PFSK-1 (cell line): ENCODE measurements around the gene PHYHD1.

ENCODE experiments used
- POLR2AphosphoS5 ChIP-seq: IDR thresholded peaks from 2 replicates; pipeline ENCODE4 v1.6.1; 2012; ENCODE audit warnings: low read depth, mild to moderate bottlenecking, control low read depth, low read length, moderate library complexity
- TAF1 ChIP-seq: IDR thresholded peaks from 2 replicates; pipeline ENCODE4 v1.6.1; 2012; ENCODE audit warnings: low read length, control low read depth, borderline replicate concordance; ENCODE audit not compliant: insufficient read depth
- TF ChIP-seq, protein P1 (sequence below), 2 experiments: IDR thresholded peaks; 2 replicates each; pipeline versions ENCODE4 v1.6.1 to v1.8.0; 2011 to 2012; ENCODE audit warnings: low read depth in 2 of 2, low read length in 2 of 2, control low read depth in 1 of 2, inconsistent platforms in 1 of 2, mild to moderate bottlenecking in 1 of 2, moderate library complexity in 1 of 2; ENCODE audit not compliant: insufficient read depth in 1 of 2

DNA sequence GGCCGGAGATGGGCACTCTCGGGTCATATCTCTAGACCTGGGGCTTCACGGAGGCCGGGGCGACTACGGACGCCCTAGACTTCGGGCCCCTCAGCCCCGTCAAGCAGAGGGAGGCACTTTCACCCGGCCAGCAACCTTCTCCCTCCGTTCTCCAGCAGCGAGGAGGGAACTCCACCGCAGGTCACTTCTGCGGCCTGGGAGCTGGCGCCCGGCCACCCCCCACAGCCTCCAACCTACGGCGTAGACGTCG lies 26.4 kb downstream of the PHYHD1 start:
- TF ChIP-seq POLR2AphosphoS5 (no peak), TAF1 (no peak)
- TF ChIP-seq, protein P1, sequence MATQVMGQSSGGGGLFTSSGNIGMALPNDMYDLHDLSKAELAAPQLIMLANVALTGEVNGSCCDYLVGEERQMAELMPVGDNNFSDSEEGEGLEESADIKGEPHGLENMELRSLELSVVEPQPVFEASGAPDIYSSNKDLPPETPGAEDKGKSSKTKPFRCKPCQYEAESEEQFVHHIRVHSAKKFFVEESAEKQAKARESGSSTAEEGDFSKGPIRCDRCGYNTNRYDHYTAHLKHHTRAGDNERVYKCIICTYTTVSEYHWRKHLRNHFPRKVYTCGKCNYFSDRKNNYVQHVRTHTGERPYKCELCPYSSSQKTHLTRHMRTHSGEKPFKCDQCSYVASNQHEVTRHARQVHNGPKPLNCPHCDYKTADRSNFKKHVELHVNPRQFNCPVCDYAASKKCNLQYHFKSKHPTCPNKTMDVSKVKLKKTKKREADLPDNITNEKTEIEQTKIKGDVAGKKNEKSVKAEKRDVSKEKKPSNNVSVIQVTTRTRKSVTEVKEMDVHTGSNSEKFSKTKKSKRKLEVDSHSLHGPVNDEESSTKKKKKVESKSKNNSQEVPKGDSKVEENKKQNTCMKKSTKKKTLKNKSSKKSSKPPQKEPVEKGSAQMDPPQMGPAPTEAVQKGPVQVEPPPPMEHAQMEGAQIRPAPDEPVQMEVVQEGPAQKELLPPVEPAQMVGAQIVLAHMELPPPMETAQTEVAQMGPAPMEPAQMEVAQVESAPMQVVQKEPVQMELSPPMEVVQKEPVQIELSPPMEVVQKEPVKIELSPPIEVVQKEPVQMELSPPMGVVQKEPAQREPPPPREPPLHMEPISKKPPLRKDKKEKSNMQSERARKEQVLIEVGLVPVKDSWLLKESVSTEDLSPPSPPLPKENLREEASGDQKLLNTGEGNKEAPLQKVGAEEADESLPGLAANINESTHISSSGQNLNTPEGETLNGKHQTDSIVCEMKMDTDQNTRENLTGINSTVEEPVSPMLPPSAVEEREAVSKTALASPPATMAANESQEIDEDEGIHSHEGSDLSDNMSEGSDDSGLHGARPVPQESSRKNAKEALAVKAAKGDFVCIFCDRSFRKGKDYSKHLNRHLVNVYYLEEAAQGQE (IDR thresholded peaks at IDR 0.05; ENCODE audit: insufficient read depth in 1 of 2, low read depth in 2 of 2, low read length in 2 of 2): no peak
